Ramos (cell line): ENCODE data around the gene NBPF9.
"Not testable (repeated sequence)": the region's sequence is repeated elsewhere in the genome, so short reads cannot be mapped to it uniquely, and the experiment has no call there.

Experiments
- in situ Hi-C: fragments of 300-500 bp; cut with MboI; formaldehyde crosslinking; loops from one replicate; pipeline ENCODE4 v1.14.3; 2022; ENCODE audit warnings: low sequenced_read_pairs; ENCODE audit not compliant: unreplicated experiment

NBPF9 gene

GRCh38 chr1:149103109-149104081 is at the start of gene NBPF9:
TSS of gene NBPF9 (minus strand) at chr1:149103551. CDS start at chr1:149082139, 21,412 bp downstream.
- in situ Hi-C loops = not testable (repeated sequence)

DNA sequence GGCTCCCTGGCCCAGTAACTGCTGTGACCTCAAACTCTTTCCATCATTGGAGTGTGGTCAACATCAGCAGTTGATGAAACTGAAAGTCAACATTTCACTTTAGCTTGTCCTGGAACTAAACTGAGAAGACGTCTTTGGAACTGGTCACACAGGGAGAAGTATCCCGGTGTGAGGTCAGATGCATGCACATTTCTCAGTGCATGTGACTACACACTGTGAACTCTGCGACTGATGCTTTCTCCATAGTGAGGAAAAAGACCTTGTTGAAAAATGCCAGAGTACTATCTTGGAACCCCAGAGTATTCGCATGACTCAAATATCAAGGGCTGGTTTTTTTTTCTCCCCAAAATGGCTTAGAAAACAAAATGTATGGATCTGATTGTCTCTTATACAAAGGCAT is 46.6 kb upstream of the NBPF9 start:
- in situ Hi-C loops = not testable (repeated sequence)

- in situ Hi-C loops = not testable (repeated sequence)
Measured at GRCh38 chr1:149137585-149137984, 34.2 kb upstream of the NBPF9 start.

GRCh38 chr1:149130938-149131337 is 27.6 kb upstream of the NBPF9 start:
- in situ Hi-C loops = not testable (repeated sequence)

GRCh38 chr1:149129245-149129644 is 25.9 kb upstream of the NBPF9 start:
- in situ Hi-C loops = not testable (repeated sequence)

GRCh38 chr1:149126555-149127145 is 23.3 kb upstream of the NBPF9 start:
- in situ Hi-C loops = not testable (repeated sequence)

- in situ Hi-C loops = not testable (repeated sequence)
Measured at GRCh38 chr1:149123948-149124926, 20.9 kb upstream of the NBPF9 start.

DNA sequence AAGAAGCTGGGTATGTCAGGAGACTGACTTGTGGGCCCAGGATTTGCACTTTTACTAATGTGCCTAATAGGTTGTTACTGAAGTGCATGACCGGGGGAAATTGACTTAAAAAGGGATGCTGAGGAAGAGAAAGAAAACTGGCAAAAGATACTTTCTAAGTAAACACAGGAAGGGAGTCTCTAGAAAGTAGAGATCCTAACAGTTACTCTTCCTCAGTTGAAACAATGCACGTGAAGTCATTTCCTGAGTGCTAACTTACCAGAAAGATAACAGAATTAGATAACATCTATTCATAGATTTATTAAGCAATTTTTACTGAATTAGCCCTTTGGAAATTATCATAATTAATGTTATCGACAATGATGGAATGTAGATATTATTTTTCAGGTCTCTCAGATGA is 9.5 kb upstream of the NBPF9 start:
- in situ Hi-C loops = not testable (repeated sequence)

DNA sequence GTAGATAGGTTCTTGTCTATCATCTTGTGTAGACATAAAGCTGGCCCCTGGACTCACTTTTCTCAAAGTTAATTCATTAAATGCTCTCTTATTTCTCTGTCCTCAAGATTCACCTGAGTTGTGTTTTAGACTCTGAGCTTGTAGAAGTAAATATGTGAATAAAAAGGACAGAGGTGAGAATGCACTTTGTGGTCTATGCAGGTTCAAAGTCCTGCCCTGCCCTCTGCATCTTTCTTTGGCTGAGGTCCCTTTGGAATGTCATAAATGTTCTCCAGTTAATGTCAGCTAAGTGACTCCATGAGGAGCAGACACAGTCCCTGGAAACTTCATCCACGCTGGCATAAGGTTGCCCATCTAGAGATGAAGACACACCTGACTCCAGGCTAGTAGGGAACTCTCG is 7.0 kb upstream of the NBPF9 start:
- in situ Hi-C loops = not testable (repeated sequence)

GRCh38 chr1:149102574-149102973 is 777 bp downstream of the NBPF9 start:
- in situ Hi-C loops = not testable (repeated sequence)

DNA sequence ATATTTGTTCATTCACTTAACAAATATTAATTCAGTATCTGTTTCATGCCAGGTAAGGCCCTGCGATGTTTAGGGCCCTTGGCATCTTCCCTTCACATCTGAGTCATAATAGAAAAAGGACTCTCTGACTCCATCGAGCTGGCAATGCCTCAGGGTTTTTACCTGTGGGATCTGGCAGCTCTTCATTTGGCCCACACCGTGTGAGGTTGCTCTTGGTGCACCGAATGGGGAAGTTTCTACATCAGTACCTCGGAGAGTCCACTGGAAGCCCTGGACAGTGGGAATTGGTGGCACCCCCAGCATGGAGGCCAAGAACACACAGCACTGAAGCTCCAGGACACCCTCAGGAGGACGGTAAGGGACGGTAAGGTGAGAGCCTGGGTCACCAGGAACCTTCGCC is 5.1 kb downstream of the NBPF9 start:
- in situ Hi-C loops = not testable (repeated sequence)

DNA sequence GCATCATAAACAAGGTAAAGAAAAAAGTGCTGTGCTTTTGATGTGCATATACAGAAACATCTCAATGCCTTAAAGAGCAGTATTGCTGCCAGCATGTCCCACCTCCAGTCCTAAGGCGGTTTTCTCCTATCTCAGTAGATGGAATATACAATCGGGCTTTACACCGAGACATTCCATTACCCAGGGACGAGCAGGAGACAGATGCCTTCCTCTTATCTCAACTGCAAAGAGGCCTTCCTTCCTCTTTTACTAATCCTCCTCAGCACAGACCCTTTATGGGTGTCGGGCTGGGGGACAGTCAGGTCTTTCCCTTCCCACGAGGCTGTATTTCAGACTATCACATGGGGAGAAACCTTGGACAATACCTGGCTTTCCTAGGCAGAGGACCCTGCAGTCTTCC is 10.2 kb downstream of the NBPF9 start:
- in situ Hi-C loops = not testable (repeated sequence)

DNA sequence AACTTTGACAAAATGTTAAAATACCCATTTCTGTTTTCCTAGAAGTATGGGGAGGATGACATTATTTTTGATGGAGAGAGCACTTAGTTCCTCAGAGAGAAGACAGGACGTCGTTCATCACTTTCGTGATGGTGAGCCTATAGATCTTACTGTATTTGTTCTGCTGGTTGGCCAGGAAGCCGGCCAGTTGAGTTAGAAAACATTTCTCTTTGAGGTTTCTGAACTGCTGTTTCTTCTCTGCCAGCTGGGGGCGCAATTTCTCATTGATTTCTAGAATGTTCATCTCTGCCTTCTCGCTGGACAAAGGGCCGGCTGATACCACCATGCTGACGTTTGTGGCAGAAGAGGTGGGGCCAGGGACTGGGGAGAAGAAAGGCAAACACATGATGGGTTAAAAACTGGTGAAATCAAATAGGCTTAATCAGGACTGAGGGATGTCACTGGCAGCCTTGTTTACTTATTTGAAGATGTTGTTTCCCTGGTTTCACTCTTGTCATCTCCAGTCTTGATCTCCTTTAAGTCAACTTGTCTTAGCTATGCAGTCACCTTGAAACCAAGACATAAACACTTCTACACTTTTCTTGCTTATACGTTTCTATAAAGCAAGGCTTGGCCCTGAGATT is 27.7 kb downstream of the NBPF9 start:
- in situ Hi-C loops = not testable (repeated sequence)

DNA sequence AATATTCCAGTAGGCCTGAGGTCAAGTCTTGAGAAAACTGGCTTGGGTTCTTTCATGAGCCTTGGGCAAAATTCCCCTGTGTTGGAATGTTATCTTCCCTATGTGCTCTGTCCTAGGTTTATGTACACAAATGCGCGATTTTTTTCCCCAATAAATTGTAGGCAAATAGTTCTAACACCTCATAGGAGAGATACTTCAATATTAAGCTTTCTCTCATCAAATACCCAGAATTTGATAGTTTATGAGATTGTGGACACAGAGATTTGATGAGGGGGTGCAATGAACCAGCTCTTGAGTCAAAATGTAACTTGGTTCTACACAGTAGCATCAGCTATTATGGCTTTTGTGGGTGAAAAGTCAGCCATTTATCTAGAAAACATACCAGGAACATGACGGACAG is 38.7 kb downstream of the NBPF9 start:
- in situ Hi-C loops = not testable (repeated sequence)

- in situ Hi-C loops = not testable (repeated sequence)
Measured at GRCh38 chr1:149043056-149043455, 60.3 kb downstream of the NBPF9 start.

GRCh38 chr1:149033916-149034315 is 69.4 kb downstream of the NBPF9 start:
- in situ Hi-C loops = not testable (repeated sequence)

GRCh38 chr1:149024327-149024726 is 79.0 kb downstream of the NBPF9 start:
- in situ Hi-C loops = not testable (repeated sequence)

GRCh38 chr1:149018577-149018976 is 84.8 kb downstream of the NBPF9 start:
- in situ Hi-C loops = not testable (repeated sequence)

DNA sequence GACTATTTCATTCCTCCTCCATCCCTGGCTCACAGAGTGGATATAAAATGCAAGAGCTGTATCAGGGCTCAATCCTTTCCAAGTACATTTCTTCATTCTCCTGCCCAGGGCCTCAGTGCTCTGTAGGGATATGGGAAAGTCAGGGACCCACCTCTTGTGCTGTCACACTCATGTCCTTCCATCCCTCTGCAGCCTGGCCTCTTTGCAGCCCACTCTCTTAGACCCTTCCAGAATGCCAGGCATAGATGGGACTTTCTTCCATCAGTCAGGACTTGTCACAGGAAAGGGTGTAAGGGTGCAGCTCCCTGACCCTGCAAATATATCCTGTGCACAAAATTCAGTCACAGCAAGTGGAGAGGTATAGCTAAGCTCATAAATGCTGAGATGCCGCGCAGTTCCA is 86.7 kb downstream of the NBPF9 start:
- in situ Hi-C loops = not testable (repeated sequence)

- in situ Hi-C loops = not testable (repeated sequence)
Measured at GRCh38 chr1:149015522-149015921, 87.8 kb downstream of the NBPF9 start.
